Hematopoietic multipotent progenitor cell (in vitro differentiated cells): Measurements from ENCODE around the gene TAS2R19. TPM values are rescaled to one million over a fixed set of nuclear protein-coding genes. Genes with fewer than 3 reads are reported as not detected.
"Not testable (repeated sequence)": the region's sequence is repeated elsewhere in the genome, so short reads cannot be mapped to it uniquely, and the experiment has no call there.

Experiments used
- DNase-seq, 3 donors: peaks; one replicate each; pipeline ENCODE4 v3.0.0-alpha.2; 2011 to 2015; ENCODE audit warnings: low read depth in 2 of 3, low spot score in 2 of 3
- total RNA-seq: library from RNA; depleted of rRNA; stranded (reverse); fragments of >200 nt; gene quantifications from one replicate; pipeline ENCODE4 v1.2.3, GENCODE V29; 2012

The TAS2R19 gene
- total RNA-seq = 5.4 TPM

DNA sequence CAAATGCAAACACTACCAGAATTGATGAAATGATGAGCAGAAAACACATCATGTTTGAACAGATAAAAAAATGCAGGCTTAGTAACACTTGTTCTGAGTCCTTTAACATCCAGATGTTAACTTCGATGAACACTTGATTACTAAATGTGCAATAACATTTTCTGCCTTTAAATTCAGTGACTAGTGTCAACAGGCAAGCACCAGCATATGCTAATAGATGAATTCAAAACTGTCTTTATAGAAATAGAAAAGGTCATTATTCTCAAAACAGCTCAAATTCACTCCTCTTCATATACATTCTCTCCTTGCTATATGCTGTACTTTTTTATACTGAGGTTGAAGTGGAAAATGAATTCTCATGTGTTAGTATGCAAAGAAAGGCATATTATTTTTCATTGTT lies at the start of gene TAS2R19:
TSS of gene TAS2R19 (minus strand) at position 101 of the 400 bp plus-strand sequence. CDS start at position 52, 49 bp downstream.
- no peak for DNase-seq

GRCh38 chr12:11071414-11071813 lies 49.0 kb upstream of the TAS2R19 start:
- DNase-seq = no peak

- DNase-seq = no peak
Measured at GRCh38 chr12:11070999-11071398, 48.6 kb upstream of the TAS2R19 start.

DNA sequence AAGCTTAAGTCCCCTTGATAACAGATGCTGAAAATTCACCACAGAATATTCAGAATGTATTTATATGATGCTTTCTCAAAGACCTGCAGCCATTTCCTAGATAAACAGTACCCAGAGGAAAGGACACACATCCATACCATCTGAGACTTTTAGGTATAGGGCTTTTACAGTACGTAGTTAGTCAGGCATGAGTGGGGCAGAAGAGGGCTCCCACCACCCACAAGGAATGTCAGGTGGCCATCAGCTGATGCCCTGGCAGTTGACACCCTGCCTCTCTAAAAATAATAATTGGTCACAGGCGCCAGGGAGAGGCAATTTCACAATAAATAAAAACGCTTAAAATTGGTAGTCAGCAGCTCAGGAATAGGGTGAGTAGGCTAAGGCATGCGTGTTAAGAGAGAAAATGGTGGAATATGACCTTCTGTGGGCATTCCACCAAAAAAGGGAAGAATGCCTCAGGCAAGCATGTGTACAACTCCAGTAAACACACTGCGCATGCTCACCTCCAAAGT lies 47.5 kb upstream of the TAS2R19 start:
- no peak for DNase-seq

- DNase-seq = no peak
Measured at GRCh38 chr12:11067514-11067913, 45.1 kb upstream of the TAS2R19 start.

DNA sequence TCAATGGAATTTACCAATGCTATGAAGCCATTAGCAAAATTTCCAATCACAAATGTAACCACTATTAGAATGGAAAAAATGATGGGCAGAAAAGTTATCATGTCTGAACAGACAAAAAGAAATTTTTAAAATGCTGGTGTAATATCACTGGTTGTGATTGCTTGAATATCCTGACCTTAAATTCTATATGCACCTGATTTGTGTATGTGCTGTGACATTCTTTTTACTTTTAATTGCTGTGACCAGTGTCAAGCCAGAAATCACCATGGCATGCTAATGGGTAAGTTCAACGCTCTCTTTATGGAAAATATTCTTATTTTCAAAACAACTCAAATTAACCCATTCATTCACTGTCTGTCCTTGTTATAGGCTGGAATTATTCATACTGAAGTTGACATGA lies 39.8 kb upstream of the TAS2R19 start, which contains the start of gene TAS2R46:
TSS of gene TAS2R46 (minus strand) at position 101 of the 400 bp plus-strand sequence. CDS start at position 101, 0 bp downstream.
- DNase-seq = not testable (repeated sequence)

GRCh38 chr12:11059784-11060183 lies 37.4 kb upstream of the TAS2R19 start:
- DNase-seq = no peak

DNA sequence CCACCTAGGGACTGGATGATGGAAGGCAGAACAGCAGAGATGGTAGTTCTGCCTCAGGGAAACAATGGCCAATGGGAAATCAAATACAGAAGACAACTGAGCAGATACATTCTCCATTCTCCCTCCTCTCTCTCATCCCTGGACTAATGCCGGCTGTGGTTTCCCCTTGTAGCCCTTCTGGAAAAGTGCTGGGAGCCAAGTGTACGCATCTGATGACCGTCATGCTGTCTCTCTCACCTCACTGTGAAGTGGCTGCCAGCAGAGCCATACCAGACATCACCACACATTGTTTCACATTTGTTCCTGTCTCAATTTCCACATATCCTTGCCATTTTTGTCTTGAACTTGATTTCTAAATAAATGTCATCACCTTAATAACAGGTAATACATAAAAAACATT lies 36.6 kb upstream of the TAS2R19 start:
- DNase-seq = no peak

DNA sequence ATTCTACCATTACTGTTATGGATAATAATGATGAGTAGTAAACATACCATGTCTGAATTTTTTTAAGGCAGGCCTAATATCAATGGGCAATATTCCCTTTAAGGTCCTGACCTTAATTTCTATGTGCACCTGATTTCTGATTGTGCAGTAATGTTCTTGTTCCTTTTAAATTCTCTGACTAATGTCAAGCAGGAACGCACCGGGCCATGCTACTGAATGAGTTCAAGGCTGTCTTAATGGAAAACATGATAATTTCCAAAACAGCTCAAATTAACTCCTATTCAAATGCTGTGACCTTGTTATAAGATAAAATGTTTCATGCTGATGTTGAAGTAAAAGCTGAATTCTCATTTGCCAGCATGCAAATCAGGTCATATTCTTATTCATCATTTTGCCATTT lies 32.9 kb upstream of the TAS2R19 start:
- DNase-seq = no peak

DNA sequence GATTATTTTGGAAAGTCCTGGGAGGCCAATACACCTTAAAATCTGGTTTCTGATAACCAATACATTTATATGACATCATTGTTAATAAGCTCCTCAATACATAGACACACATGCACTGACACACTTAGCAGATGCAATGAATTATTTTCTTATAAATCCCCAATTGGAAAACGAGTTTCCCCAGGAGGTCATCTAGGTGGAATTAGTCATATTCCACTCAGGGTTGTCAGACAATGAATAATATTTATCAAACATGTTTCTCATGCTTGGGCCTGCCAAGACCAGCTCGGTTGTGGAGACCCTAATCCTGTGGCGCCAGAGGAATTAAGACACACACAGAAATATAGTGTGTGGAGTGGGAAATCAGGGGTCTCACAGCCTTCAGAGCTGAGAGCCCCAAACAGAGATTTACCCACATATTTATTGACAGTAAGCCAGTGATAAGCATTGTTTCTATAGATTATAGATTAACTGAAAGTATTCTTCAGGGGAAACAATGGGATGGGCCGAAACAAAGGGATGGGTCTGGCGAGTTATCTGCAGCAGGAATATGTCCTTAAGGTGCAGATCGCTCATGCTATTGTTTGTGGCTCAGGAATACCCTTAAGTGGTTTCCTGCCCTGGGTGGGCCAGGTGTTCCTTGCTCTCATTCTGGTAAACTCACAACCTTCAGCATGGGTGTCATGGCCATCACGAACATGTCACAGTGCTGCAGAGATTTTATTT lies 27.5 kb upstream of the TAS2R19 start:
- not testable (repeated sequence) for DNase-seq

GRCh38 chr12:11041366-11041765 lies 18.9 kb upstream of the TAS2R19 start:
- DNase-seq = not testable (repeated sequence)

GRCh38 chr12:11040162-11040561 lies 17.7 kb upstream of the TAS2R19 start:
- DNase-seq = no peak

DNA sequence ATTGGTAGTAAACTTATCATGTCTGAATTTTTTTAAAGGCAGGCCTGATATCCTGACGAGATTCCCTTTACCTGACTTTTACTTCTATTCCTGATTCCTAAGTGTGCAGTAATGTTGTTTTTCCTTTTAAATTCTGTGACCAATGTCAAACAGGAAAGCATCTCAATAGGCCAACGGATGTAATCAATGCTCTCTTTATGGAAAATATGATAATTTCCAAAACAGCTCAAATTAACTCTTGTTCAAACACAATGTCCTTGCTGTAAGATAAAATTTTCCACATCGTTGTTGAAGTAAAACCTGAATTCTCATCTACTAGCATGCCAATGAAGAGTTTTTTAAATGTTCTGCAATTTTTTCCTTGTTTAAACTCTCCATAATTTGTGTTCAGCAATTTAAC lies 16.8 kb upstream of the TAS2R19 start:
- DNase-seq = no peak

- not testable (repeated sequence) for DNase-seq
Measured at GRCh38 chr12:11033959-11034358, 11.5 kb upstream of the TAS2R19 start.

GRCh38 chr12:11031307-11031706 lies 8.9 kb upstream of the TAS2R19 start, which contains the start of gene TAS2R31:
TAS2R31 (minus strand) TSS chr12:11031407; CDS start chr12:11031335, 72 bp downstream.
- DNase-seq = no peak

GRCh38 chr12:11026118-11026517 lies 3.7 kb upstream of the TAS2R19 start:
- DNase-seq = no peak

GRCh38 chr12:11023387-11023786 lies 967 bp upstream of the TAS2R19 start:
- DNase-seq = no peak

GRCh38 chr12:11016937-11017336 lies 5.5 kb downstream of the TAS2R19 start:
- no peak for DNase-seq

- DNase-seq = no peak
Measured at GRCh38 chr12:11015775-11016430, 6.5 kb downstream of the TAS2R19 start.

- no peak for DNase-seq
Measured at GRCh38 chr12:11014234-11014633, 8.2 kb downstream of the TAS2R19 start.

- no peak for DNase-seq
Measured at GRCh38 chr12:11007608-11008007, 14.8 kb downstream of the TAS2R19 start.

DNA sequence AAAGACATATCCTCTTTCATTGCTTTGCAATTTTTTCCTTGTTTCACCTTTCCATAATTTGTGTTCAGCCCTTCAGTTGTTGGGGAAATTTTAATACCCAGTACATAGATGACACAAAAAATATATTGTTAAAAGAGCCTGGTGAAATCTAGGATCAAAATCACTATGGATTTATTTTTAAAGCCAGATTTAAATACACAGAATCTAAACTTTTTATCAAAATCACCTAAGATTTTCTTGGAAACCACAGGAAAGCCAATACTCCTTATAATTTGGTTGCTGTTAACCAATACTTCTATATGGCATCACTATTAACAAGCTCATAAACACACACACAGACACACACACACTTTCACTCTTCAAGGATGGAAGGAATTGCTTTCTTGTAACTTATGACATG lies 24.2 kb downstream of the TAS2R19 start, which contains the start of gene TAS2R20:
TSS of gene TAS2R20 (minus strand) at position 101 of the 400 bp plus-strand sequence. CDS start 429 bp downstream, outside the sequence.
- DNase-seq = no peak
